Tongue (tissue), 2 donors: Measurements from ENCODE around the gene RBM38. TPM values are rescaled to one million over a fixed set of nuclear protein-coding genes. Genes with fewer than 3 reads are reported as not detected.
A peak's percentile ranks its signal among the peaks of the same experiment; 100 is the strongest.
"Not testable (repeated sequence)": the region's sequence is repeated elsewhere in the genome, so short reads cannot be mapped to it uniquely, and the experiment has no call there.

Source experiments
- DNase-seq: peaks from one replicate; pipeline ENCODE4 v3.0.0-alpha.2; 2015
- total RNA-seq: library from RNA; depleted of rRNA; stranded (reverse); fragments of >200 nt; gene quantifications from one replicate; pipeline ENCODE4 v1.2.3, GENCODE V29; 2014

Gene RBM38
- 74.0 TPM for total RNA-seq

- DNase-seq, result peak; percentile 90
These were observed at the start of gene RBM38 for GRCh38 chr20:57390604-57391438. Gene RBM38 (plus strand): TSS chr20:57391396. CDS start chr20:57391582, 186 bp downstream.

DNA sequence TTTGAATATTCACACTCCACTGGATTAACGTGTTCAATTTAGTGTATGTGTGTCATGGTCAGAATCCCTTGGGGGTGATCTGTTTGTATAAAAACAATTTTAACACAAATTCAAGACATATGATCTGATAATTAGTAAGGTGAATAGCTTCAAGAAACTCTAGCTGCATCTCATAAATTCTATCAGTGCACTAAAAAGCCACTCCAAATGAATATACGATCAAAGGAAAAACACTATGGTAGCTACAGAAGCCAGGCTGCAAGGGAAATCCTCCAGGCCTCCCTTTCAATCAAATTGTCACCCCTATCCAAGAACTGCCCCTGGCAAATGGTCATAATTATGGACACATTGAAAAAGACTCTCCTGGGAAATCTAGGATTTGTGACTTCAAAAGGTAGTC lies 49.5 kb upstream of the RBM38 start:
- DNase-seq, result no peak

GRCh38 chr20:57342829-57343228 lies 48.4 kb upstream of the RBM38 start:
- no peak for DNase-seq

GRCh38 chr20:57346477-57346876 lies 44.7 kb upstream of the RBM38 start:
- DNase-seq, result peak; percentile 89

GRCh38 chr20:57347393-57347792 lies 43.8 kb upstream of the RBM38 start:
- DNase-seq, result no peak

DNA sequence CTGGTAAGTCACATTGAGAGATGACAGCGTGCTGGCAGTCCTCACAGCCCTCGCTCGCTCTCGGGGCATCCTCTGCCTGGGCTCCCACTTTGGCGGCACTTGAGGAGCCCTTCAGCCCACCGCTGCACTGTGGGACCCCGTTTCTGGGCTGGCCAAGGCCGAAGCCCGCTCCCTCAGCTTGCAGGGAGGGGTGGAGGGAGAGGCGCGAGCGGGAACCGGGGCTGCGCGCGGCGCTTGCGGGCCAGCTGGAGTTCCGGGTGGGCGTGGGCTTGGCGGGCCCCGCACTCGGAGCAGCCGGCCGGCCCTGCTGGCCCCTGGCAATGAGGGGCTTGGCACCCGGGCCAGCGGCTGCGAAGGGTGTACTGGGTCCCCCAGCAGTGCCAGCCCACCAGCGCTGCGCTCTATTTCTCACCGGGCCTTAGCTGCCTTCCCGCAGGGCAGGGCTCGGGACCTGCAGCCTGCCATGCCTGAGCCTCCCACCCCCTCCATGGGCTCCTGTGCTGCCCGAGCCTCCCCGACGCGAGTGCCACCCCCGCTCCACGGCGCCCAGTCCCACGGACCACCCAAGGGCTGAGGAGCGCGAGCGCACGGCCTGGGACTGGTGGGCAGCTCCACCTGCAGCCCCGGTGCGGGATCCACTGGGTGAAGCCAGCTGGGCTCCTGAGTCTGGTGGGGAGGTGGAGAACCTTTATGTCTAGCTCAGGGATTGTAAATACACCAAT lies 42.8 kb upstream of the RBM38 start:
- not testable (repeated sequence) for DNase-seq

GRCh38 chr20:57348922-57349574 lies 42.1 kb upstream of the RBM38 start:
- DNase-seq, result not testable (repeated sequence)

DNA sequence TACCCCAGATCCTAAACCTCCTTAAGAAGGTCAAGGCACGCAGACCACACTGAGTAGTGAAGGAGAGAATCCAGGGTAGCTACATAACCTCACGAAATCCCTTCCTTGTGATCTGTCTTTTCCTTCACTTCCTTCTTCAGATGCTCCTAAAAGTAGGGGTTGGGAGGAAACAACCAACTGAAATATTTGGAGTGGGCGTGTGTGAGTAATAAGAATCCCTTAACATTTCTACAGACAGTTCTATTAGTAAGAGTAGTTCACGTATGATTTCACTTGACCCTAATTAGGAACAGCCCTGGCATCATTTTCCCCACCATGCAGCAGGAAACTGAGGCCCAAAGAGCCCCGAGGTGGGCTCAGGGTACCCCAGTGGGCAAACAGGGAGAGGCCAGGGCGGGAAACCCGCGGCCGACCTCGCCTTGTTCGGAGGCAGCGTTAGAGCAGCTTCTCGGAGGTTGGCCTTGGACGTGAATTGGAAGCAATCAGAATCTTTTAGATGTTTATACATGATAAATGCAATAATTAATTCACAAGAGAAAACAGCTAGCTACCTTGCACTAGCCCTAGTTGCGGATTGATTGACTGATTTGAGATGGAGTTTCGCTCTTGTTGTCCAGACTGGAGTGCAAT lies 41.0 kb upstream of the RBM38 start:
- DNase-seq, result no peak

GRCh38 chr20:57350726-57351041 lies 40.5 kb upstream of the RBM38 start:
- not testable (repeated sequence) for DNase-seq

GRCh38 chr20:57351042-57351783 lies 40.0 kb upstream of the RBM38 start, which contains the start of gene RAE1:
Gene RAE1 (plus strand): TSS chr20:57351255. CDS start chr20:57354039, 2,784 bp downstream.
- peak; percentile 98 for DNase-seq

DNA sequence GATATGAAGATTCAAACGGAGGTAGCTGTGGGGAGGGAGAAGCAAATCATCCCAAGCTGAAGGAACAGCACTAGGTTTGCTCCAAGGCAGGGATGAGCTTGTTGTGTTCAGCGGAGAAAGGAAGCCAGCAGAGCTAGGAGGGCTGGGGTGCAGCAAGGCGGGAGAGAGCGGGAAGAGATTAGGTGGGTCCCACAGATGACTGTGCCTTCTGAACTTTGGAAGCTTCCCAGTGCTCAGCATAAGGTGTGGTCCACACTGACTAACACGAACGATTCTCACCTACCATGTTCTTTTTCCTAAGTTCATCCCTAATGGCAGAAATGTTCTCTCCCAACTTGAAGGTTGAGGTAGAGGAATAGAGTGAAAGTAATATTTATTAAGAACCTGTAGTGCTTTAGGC lies 38.9 kb upstream of the RBM38 start:
- no peak for DNase-seq

DNA sequence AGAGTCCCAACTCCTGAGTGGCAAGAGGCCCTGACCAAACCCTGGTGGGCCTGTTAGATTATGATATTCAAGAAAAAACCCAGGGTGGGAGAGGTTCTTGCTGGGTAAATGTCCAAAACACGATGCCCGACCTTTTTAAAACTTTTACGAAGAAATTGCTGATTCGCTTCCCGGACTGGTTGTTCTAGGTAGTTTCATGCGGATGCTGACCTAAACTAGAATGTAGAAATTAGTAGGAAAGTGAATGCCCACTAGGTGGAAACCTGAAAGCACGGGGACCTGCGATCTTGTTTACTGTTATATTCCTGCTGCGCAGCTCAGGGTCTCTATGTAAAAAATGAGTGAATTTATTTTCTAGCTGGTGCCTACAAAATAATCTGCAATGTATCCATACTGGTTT lies 37.8 kb upstream of the RBM38 start:
- no peak for DNase-seq

- no peak for DNase-seq
These were observed 29.7 kb upstream of the RBM38 start for GRCh38 chr20:57361517-57361916.

DNA sequence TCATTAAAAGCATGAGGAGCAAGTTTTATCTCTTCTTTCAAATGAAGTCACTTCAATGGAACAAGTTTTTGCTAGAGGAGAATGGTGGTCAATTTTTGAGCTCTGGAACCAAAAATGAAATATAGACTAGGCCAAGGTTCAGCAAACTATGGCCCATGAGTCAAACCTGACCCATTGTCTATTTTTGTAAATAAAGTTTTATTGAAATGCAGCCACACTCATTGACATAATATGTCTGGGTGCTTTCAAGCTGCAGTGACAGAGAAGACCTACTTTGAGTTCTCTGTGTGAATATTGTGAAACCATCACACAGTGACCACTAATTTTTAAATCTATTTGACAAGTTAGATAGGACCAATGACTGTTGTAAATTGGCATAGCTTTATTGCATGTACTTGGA lies 26.7 kb upstream of the RBM38 start:
- DNase-seq, result no peak

DNA sequence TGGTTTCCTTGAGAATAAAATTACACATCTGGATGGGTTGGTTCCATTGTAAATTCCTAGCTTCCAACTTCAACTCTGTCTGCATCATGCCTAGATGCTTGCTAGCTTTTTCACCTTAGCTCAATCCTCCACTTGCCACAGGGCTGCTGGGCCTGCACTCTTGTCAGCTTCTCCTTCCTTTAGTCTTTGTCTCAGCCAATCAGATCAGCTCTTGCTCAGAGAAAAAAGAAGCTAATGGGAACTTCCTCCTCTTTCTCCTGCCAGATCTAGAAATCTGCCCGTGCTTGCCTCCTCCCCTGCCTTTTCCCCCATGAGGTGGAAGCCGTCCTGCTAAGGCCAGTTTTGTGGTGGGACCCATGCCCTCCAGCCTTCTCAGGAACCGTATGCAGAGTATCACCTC lies 21.6 kb upstream of the RBM38 start:
- DNase-seq, result no peak

- no peak for DNase-seq
These were observed 20.9 kb upstream of the RBM38 start for GRCh38 chr20:57370316-57370715.

- no peak for DNase-seq
These were observed 19.8 kb upstream of the RBM38 start for GRCh38 chr20:57371363-57371762.

- DNase-seq, result no peak
These were observed 19.0 kb upstream of the RBM38 start for GRCh38 chr20:57372157-57372556.

DNA sequence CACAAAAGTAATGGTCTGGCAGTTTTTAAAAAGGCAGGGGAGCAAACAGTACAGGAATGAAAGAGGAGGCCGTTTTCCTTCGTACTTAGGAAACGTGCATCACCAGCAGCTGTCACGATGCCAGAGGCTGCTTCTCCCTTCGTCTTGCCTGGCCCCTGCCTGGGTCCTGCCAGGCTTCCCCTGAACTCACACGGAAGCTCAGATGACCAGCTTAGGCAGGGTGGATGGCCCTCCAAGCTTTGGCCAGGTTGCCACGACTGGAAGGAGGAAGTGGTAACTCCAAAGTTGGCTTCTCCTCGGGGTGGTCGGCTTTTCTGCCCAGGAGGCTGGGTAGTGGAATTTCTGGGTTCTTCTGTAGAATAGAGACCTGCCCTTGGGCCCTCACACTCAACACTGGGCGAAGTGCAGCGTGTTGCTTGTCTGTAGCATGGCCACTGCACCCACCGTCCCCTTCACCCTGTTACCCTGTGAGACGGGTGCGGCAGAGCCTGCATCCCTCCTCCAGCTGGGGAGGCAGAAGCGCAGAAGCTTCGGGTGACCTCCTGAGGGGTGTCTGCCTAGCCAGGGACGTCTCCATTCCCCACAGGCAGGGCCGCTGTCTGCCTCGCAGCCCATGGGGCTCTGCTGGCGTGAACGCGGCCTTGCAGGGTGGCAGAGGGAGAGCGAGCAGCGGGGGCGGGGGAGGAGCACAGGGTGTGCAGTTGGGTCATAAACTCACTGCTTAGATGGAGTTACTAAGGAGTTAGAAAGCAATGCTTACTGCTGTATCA lies 18.4 kb upstream of the RBM38 start:
- no peak for DNase-seq

DNA sequence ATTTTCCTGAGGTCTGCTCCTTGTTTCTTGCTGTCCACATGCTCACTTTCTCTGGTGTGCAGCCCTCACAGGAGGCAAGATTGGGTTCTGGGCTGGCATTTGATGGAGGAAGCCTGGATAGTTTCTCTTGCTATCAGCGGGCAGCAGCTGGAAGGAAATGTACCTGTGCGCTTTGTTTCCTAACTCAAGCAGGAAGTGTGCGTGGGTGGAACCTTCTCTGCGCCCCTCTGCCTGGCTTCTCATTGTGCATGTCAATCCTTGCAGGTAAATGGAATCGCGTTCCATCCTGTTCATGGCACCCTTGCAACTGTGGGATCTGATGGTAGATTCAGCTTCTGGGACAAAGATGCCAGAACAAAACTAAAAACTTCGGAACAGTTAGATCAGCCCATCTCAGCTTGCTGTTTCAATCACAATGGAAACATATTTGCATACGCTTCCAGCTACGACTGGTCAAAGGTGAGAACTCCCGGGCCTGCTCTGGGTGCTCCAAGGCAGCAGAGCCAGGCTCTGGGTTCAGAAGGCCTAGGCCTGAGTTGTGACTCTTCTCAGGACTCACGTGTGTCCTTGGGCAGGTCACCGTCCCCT lies 16.8 kb upstream of the RBM38 start:
- no peak for DNase-seq
